ENCODE measurements around the gene ZNF638. TPM values are rescaled to one million over a fixed set of nuclear protein-coding genes. Genes with fewer than 3 reads are reported as not detected.

ZNF638 gene
- total and polyA plus RNA-seq, 2 donors = 149 to 210 TPM

DNA sequence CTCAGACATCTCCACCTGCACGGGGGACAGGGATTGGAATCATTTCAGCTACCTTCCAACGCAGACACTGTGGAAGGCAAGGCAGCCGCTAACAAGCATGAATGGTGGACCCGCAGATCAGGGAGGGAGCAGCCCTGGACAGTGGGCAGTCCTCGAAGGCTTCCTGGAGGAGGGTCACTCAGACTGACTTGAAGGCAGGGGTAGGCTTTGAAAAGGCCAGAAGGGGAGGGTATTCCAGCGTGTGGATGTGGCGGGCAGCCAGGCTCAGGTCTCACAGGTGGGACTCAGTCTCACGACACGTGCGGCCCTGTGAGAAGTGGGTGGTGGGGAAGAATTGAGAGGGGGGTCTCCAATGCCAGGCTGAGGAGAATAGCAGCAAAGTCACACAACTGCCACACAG is 151.7 kb downstream of the ZNF638 start:
- Histone ChIP-seq H3K27me3 (ENCODE audit: control insufficient read depth in 2 of 2, insufficient read depth in 1 of 2, low read length in 1 of 2) (no peaks in the 10 kb centered on the region), H3K36me3 (ENCODE audit: control insufficient read depth in 2 of 2, insufficient read depth in 2 of 2, low read length in 1 of 2) (no peaks in the 10 kb centered on the region), H3K27ac (ENCODE audit: low read depth in 1 of 2, low read length in 1 of 2) (no peak overlapping the region), H3K4me3 (ENCODE audit: low read length in 2 of 2) (no peak overlapping the region), H3K9me3 (ENCODE audit: control insufficient read depth in 2 of 2, insufficient read depth in 1 of 2, low read length in 1 of 2) (no peaks in the 10 kb centered on the region), H3K4me1 (ENCODE audit: control insufficient read depth in 2 of 2, insufficient read depth in 2 of 2, low read length in 2 of 2) (no peaks in the 10 kb centered on the region)
- DNase-seq (ENCODE audit: low read depth in 6 of 9, low spot score in 9 of 9) = no peak
- WGBS = 96% methylated on average over 10 of the region's 10 CpGs

DNA sequence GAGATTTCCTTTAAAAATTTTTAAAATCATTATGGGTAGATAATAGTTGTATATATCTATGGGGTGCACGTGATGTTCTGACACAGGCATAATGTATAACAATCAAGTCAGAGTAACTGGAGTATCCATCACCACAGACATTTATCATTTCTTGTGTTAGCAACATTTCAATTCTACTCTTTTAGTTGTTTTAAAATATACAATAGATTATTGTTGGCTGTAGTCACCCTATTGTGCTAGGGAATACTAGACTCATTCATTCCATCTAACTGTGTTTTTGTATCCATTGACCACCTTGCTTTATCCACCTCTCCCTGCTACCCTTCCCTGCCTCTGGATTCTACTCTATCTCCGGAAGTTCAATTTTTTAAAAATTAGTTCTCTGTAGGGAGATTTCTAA is 152.8 kb downstream of the ZNF638 start:
- Histone ChIP-seq H3K36me3 (ENCODE audit: control insufficient read depth in 2 of 2, insufficient read depth in 2 of 2, low read length in 1 of 2) (no peaks in the 10 kb centered on the region), H3K27ac (ENCODE audit: low read depth in 1 of 2, low read length in 1 of 2) (no peak overlapping the region), H3K4me1 (ENCODE audit: control insufficient read depth in 2 of 2, insufficient read depth in 2 of 2, low read length in 2 of 2) (no peaks in the 10 kb centered on the region), H3K9me3 (ENCODE audit: control insufficient read depth in 2 of 2, insufficient read depth in 1 of 2, low read length in 1 of 2) (no peaks in the 10 kb centered on the region), H3K4me3 (ENCODE audit: low read length in 2 of 2) (no peak overlapping the region), H3K27me3 (ENCODE audit: control insufficient read depth in 2 of 2, insufficient read depth in 1 of 2, low read length in 1 of 2) (no peaks in the 10 kb centered on the region)
- no peak for DNase-seq (ENCODE audit: low read depth in 6 of 9, low spot score in 9 of 9)
- 98% methylated on average over 2 of the region's 2 CpGs for WGBS

Other genes with a start within 250 kb of the ZNF638 start
- gene MCEE, start 201.6 kb upstream of the ZNF638 start, total RNA-seq = 18.0 TPM
- gene MCEE, start 201.6 kb upstream of the ZNF638 start, polyA plus RNA-seq = 28.9 TPM
- gene MPHOSPH10, start 201.1 kb upstream of the ZNF638 start, total RNA-seq = 26.3 TPM
- 42.2 TPM for gene MPHOSPH10, start 201.1 kb upstream of the ZNF638 start, polyA plus RNA-seq
- gene PAIP2B, start 104.7 kb upstream of the ZNF638 start, total RNA-seq = 3.0 TPM
- 2.2 TPM for gene PAIP2B, start 104.7 kb upstream of the ZNF638 start, polyA plus RNA-seq
- gene DYSF, start 121.8 kb downstream of the ZNF638 start, total RNA-seq = 9.2 TPM
- 5.8 TPM for gene DYSF, start 121.8 kb downstream of the ZNF638 start, polyA plus RNA-seq